Osteoblast (primary cell): ENCODE measurements around the gene PKIB. TPM values are rescaled to one million over a fixed set of nuclear protein-coding genes. Genes with fewer than 3 reads are reported as not detected.

Source experiments
- DNase-seq: peaks from one replicate; pipeline ENCODE4 v3.0.0; 2011; ENCODE audit warnings: low spot score, mixed read lengths; ENCODE audit not compliant: insufficient read length; ENCODE audit errors: missing footprints
- H2AFZ ChIP-seq: 2 replicates; pipeline ENCODE4 v1.6.0; 2011; ENCODE audit warnings: mild to moderate bottlenecking, low read length
- H3K27ac ChIP-seq: 2 replicates; pipeline ENCODE4 v1.5.1; 2011; ENCODE audit warnings: mild to moderate bottlenecking, low read depth, low read length, moderate library complexity
- H3K27me3 ChIP-seq: 2 replicates; pipeline ENCODE4 v1.6.0; 2012; ENCODE audit warnings: mild to moderate bottlenecking, control low read depth, inconsistent platforms, low read length, moderate library complexity; ENCODE audit not compliant: insufficient read depth
- H3K36me3 ChIP-seq: 2 replicates; pipeline ENCODE4 v1.5.1; 2011; ENCODE audit warnings: mild to moderate bottlenecking, low read length, control low read depth, moderate library complexity; ENCODE audit not compliant: insufficient read depth
- H3K4me1 ChIP-seq: 2 replicates; pipeline ENCODE4 v1.5.1; 2011; ENCODE audit warnings: mild to moderate bottlenecking, low read length, control low read depth, moderate library complexity; ENCODE audit not compliant: insufficient read depth
- H3K4me2 ChIP-seq: 2 replicates; pipeline ENCODE4 v1.6.0; 2011; ENCODE audit warnings: mild to moderate bottlenecking, low read length; ENCODE audit not compliant: insufficient read depth
- H3K4me3 ChIP-seq: fragments of 200-600 bp; sonication (generic); 3 replicates; pipeline ENCODE4 v1.5.1; 2012; ENCODE audit warnings: mild to moderate bottlenecking, low read length, inconsistent platforms; ENCODE audit not compliant: insufficient read depth
- H3K79me2 ChIP-seq: 2 replicates; pipeline ENCODE4 v1.6.0; 2012; ENCODE audit warnings: mild to moderate bottlenecking, low read length, control low read depth, inconsistent platforms; ENCODE audit not compliant: insufficient read depth
- H3K9me3 ChIP-seq: 2 replicates; pipeline ENCODE4 v1.5.1; 2011; ENCODE audit warnings: low read depth, low read length, control low read depth
- H4K20me1 ChIP-seq: 2 replicates; pipeline ENCODE4 v1.6.0; 2012; ENCODE audit warnings: mild to moderate bottlenecking, low read length, control low read depth; ENCODE audit not compliant: insufficient read depth
- CTCF ChIP-seq: IDR thresholded peaks from 2 replicates; pipeline ENCODE4 v1.5.1; 2011; ENCODE audit warnings: mild to moderate bottlenecking, low read depth, low read length, moderate library complexity; ENCODE audit errors: extremely low read depth
- total RNA-seq: library from RNA; depleted of rRNA; stranded (reverse); fragments of >200 nt; gene quantifications from 2 replicates; pipeline ENCODE4 v1.2.3, GENCODE V29; 2012

Gene PKIB
- total RNA-seq, 1 donor: 0.72 TPM

DNA sequence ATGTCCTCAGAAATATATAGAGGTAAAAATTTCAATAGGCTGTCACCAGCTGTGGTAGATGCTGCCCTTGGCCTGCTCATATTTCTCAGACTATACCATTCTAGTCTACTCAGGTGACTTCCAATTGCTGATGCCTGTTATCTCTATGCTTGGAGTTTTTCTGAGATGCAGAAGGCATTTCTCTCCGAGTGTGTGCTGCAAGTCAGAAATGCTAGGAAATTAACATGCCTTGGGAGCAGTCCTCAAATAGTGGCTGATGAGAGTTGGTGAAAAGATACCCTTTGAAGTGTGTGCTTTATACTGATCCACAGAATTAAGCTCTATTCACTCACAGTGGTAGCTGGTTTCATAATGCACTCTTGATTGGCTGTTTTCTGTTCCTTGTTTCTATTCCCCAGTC lies 43.2 kb upstream of the PKIB start:
- no peak overlapping the region for H2AFZ ChIP-seq
- H4K20me1 ChIP-seq: no peaks in the 10 kb centered on the region
- no peaks in the 10 kb centered on the region for H3K36me3 ChIP-seq
- H3K27me3 ChIP-seq: no peaks in the 10 kb centered on the region
- H3K27ac ChIP-seq: no peak overlapping the region
- no peak overlapping the region for H3K4me2 ChIP-seq
- H3K9me3 ChIP-seq: no peaks in the 10 kb centered on the region
- no peak for TF ChIP-seq CTCF
- H3K79me2 ChIP-seq: no peaks in the 10 kb centered on the region
- DNase-seq: no peak
- no peak overlapping the region for H3K4me3 ChIP-seq
- H3K4me1 ChIP-seq: no peaks in the 10 kb centered on the region

GRCh38 chr6:122568350-122568749 lies 41.9 kb upstream of the PKIB start:
- no peaks in the 10 kb centered on the region for H3K79me2 ChIP-seq
- no peak for DNase-seq
- no peaks in the 10 kb centered on the region for H3K27me3 ChIP-seq
- TF ChIP-seq CTCF: no peak
- H3K4me1 ChIP-seq: no peaks in the 10 kb centered on the region
- H3K4me2 ChIP-seq: no peak overlapping the region
- no peak overlapping the region for H3K27ac ChIP-seq
- H2AFZ ChIP-seq: no peak overlapping the region
- H3K4me3 ChIP-seq: no peak overlapping the region
- no peaks in the 10 kb centered on the region for H3K9me3 ChIP-seq
- H3K36me3 ChIP-seq: no peaks in the 10 kb centered on the region
- no peaks in the 10 kb centered on the region for H4K20me1 ChIP-seq

- Histone ChIP-seq H3K79me2 (no peaks in the 10 kb centered on the region), H4K20me1 (no peaks in the 10 kb centered on the region), H3K4me3 (no peak overlapping the region), H3K4me1 (no peaks in the 10 kb centered on the region), H2AFZ (no peak overlapping the region), H3K36me3 (no peaks in the 10 kb centered on the region), H3K4me2 (no peak overlapping the region), H3K27ac (no peak overlapping the region), H3K27me3 (no peaks in the 10 kb centered on the region), H3K9me3 (no peaks in the 10 kb centered on the region)
- no peak for TF ChIP-seq CTCF
- DNase-seq: no peak
Measured at GRCh38 chr6:122568797-122569221, 41.4 kb upstream of the PKIB start.

GRCh38 chr6:122569230-122569771 lies 40.9 kb upstream of the PKIB start:
- Histone ChIP-seq H3K27ac (no peak overlapping the region), H4K20me1 (no peaks in the 10 kb centered on the region), H3K79me2 (no peaks in the 10 kb centered on the region), H3K4me3 (no peak overlapping the region), H3K4me2 (no peak overlapping the region), H3K36me3 (no peaks in the 10 kb centered on the region), H3K4me1 (no peaks in the 10 kb centered on the region), H2AFZ (no peak overlapping the region), H3K27me3 (no peaks in the 10 kb centered on the region), H3K9me3 (no peaks in the 10 kb centered on the region)
- TF ChIP-seq CTCF: no peak
- no peak for DNase-seq
